ENCODE data around the gene IKZF2. TPM values are rescaled to one million over a fixed set of nuclear protein-coding genes. Genes with fewer than 3 reads are reported as not detected.

Gene IKZF2
- total and polyA plus RNA-seq, 2 of the 4 experiments (the other 2 are of a cell fraction) = 2.1 to 25.5 TPM

GRCh38 chr2:213011505-213011904, 139.9 kb downstream of the IKZF2 start:
- WGBS, 2 experiments (ENCODE audit: extremely low coverage in 2 of 2, insufficient read length in 1 of 2) = no CpG with 5 or more reads among the region's 1 CpG
- Histone ChIP-seq H3K27me3 (ENCODE audit: control insufficient read depth, insufficient read depth, low read length) (no peaks in the 10 kb centered on the region), H2BK120ac (ENCODE audit: low read depth, low read length) (no peak overlapping the region), H3K9me3 (ENCODE audit: control insufficient read depth, insufficient read depth, low read length) (no peaks in the 10 kb centered on the region), H2AK9ac (replicated peaks; ENCODE audit: low read depth, low read length, poor library complexity) (no peak overlapping the region), H2BK20ac (ENCODE audit: low read depth, low read length) (no peak overlapping the region), H4K20me1 (ENCODE audit: insufficient read depth, low read length) (no peaks in the 10 kb centered on the region), H3K27ac (ENCODE audit: insufficient read depth, low read length) (no peak overlapping the region), H3K4me2 (ENCODE audit: low read depth, low read length) (no peak overlapping the region), H3K23ac (ENCODE audit: low read depth, low read length) (no peak overlapping the region), H2AFZ (replicated peaks; ENCODE audit: low read length, poor library complexity) (no peak overlapping the region), H3K4ac (ENCODE audit: low read depth, low read length) (no peak overlapping the region), H3K9ac (ENCODE audit: low read depth, low read length) (no peak overlapping the region), H3K4me1 (ENCODE audit: control insufficient read depth, insufficient read depth, low read length) (no peaks in the 10 kb centered on the region), H3K9me1 (ENCODE audit: insufficient read depth, low read length) (no peaks in the 10 kb centered on the region), H4K91ac (ENCODE audit: insufficient read depth, low read depth, low read length) (no peak overlapping the region), H3K56ac (ENCODE audit: extremely low read depth, insufficient read depth, low read length) (no peak overlapping the region), H2BK5ac (ENCODE audit: low read depth, low read length, poor library complexity, severe bottlenecking) (no peak overlapping the region), H3K4me3 (ENCODE audit: insufficient read depth, low read depth, low read length) (no peak overlapping the region), H3K36me3 (ENCODE audit: control insufficient read depth, insufficient read depth, low read length) (peaks cover 2% of the 10 kb centered on the region; the same call in 1 of the 2 replicates), H3K14ac (replicated peaks; ENCODE audit: low read depth, low read length) (no peak overlapping the region), H3K79me1 (ENCODE audit: low read depth in 1 of 2, low read length in 2 of 2) (no peaks in the 10 kb centered on the region), H2BK15ac (ENCODE audit: low read depth, low read length) (no peak overlapping the region), H2AK5ac (ENCODE audit: low read depth, low read length) (no peak overlapping the region), H3K18ac (ENCODE audit: low read depth, low read length) (no peak overlapping the region), H4K8ac (ENCODE audit: low read depth in 2 of 2, low read length in 2 of 2) (no peak overlapping the region), H4K5ac (ENCODE audit: low read depth, low read length) (no peak overlapping the region)
- dilution Hi-C loops (cut with HindIII; ENCODE audit: low sequenced_read_pairs, unreplicated experiment) = no loop called here
- in situ Hi-C loops (cut with MboI; ENCODE audit: low sequenced_read_pairs) = no loop called here
- ChIA-PET CTCF (no interaction called here), POLR2A (ENCODE audit: unreplicated experiment) (no interaction called here)
- DNase-seq = no peak
- TF ChIP-seq MXI1 (IDR thresholded peaks at IDR 0.05; ENCODE audit: borderline replicate concordance, low read depth, low read length) = no peak
- no peak for TF ChIP-seq MAZ (IDR thresholded peaks at IDR 0.05; ENCODE audit: borderline replicate concordance, low read depth, low read length)
- no peak for TF ChIP-seq USF2 (IDR thresholded peaks at IDR 0.05; ENCODE audit: low read depth, low read length)
- no peak for TF ChIP-seq SMC3 (IDR thresholded peaks at IDR 0.05; ENCODE audit: low read depth, low read length)
- no peak for TF ChIP-seq POLR2A (IDR thresholded peaks at IDR 0.05; ENCODE audit: low read depth, low read length)
- no peak for TF ChIP-seq MAFK (IDR thresholded peaks at IDR 0.05; ENCODE audit: low read depth, low read length)
- no peak for TF ChIP-seq RAD21 (IDR thresholded peaks at IDR 0.05; ENCODE audit: low read length)
- TF ChIP-seq ELK1 (IDR thresholded peaks at IDR 0.05; ENCODE audit: borderline replicate concordance, low read depth, low read length) = no peak
- no peak for TF ChIP-seq NFE2L2 (IDR thresholded peaks at IDR 0.05; ENCODE audit: low read depth, low read length)
- no peak for TF ChIP-seq CHD1 (IDR thresholded peaks at IDR 0.05; ENCODE audit: low read depth, low read length)
- TF ChIP-seq FOS (IDR thresholded peaks at IDR 0.05; ENCODE audit: low read depth, low read length) = no peak
- no peak for TF ChIP-seq CTCF (conservative IDR thresholded peaks at IDR 0.05; ENCODE audit: low read depth, low read length)
- TF ChIP-seq CEBPB (IDR thresholded peaks at IDR 0.05; ENCODE audit: low read depth, low read length) = no peak
- no peak for TF ChIP-seq BHLHE40 (IDR thresholded peaks at IDR 0.05; ENCODE audit: low read depth, low read length)
- TF ChIP-seq RFX5 (IDR thresholded peaks at IDR 0.05; ENCODE audit: low read depth, low read length) = no peak
- BruUV-seq (replicated peaks) = no TSS peak
- intact Hi-C loops (cut with micrococcal nuclease) = no loop called here
- ATAC-seq (ENCODE audit: low read depth) = no peak

All from IMR-90 (cell line).